ENCODE measurements around the gene CMTM8.

CMTM8 gene

DNA sequence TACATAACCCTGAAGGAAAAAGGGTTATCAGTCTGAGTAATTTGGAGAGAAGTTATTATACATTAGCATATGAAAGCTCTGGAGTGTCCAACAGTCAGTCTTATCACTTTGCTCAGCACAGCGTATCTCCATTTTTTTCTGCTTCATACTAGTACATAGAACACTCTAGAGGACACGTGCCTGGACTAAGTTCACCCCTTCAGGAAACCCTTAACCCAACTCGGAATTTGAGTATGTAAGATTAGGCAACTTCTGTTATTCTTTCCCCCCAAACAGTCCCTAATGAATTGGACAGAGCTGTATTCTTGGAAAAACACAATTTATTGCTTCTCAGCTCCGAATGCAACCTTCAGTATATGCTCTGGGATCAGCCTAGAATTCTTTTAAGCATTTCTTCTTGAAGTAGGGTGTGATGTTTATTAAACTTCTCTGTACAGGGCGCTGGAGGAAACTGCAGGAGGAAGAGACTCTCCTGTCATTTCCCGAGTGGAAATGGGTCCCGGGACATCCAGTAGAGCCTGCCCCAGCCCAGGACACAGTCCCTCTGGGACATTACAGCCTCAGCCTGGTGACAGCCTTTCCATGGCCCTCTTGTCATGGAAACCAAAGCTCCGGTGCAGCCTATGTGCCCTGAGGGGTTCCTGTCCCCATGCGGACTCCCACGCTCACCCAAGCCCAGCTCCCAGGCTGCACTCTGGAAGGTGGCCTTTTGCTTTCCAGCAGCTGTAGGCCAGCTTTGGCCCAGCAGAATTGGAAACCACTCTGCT is 37.3 kb upstream of the CMTM8 start:
- Histone ChIP-seq H4K20me1 (no peaks in the 10 kb centered on the region), H3K4me2 (peak overlapping the region in 5 of 11 experiments; percentile 5 to 47 (median 11); a peak in 5 of 22 replicates), H3K27ac (no peak overlapping the region), H3K9me3 (replicated peaks in 1 of 11) (0 out of 22 replicates have a peak, but pooled peaks cover 0 to 7% (median 0%) of the 10 kb centered on the region in 11 experiments), H3K4me1 (peaks cover 7 to 26% (median 16%) of the 10 kb centered on the region in 10 experiments; a peak in 17 of 20 replicates), H3K9ac (no peak overlapping the region), H3K4me3 (no peak overlapping the region), H3K27me3 (no peaks in the 10 kb centered on the region), H3K36me3 (no peaks in the 10 kb centered on the region)
- TF ChIP-seq Cebpa-rat (IDR thresholded peaks at IDR 0.05), result no peak

DNA sequence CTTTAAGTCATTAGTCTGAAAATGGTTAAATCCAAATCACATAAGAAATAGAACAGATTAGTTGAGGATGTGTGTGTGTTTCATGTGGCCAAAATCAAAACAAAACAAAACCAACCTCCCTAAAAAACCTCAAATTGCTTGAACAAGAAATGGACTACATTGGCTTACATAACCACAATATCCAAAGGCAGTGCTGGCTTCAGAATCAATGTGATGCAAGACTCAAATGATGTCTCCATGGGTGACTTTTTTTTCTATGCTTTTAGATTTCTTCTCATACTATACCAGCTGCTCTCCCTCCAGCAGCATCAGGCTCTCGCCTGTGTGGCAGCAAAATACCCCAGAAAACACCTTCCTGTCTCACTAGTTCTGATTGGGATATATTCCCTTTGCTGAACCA is 36.0 kb upstream of the CMTM8 start:
- no peaks in the 10 kb centered on the region for H4K20me1 ChIP-seq
- H3K9ac ChIP-seq, result no peak overlapping the region
- no peaks in the 10 kb centered on the region for H3K36me3 ChIP-seq
- no peak overlapping the region for H3K4me2 ChIP-seq
- 0 out of 22 replicates have a peak, but pooled peaks cover 0 to 7% (median 0%) of the 10 kb centered on the region in 11 experiments for H3K9me3 ChIP-seq (replicated peaks in 1 of 11)
- peaks cover 7 to 26% (median 16%) of the 10 kb centered on the region in 10 experiments; a peak in 17 of 20 replicates for H3K4me1 ChIP-seq
- no peak overlapping the region for H3K4me3 ChIP-seq
- H3K27me3 ChIP-seq, result no peaks in the 10 kb centered on the region
- no peak overlapping the region for H3K27ac ChIP-seq
- TF ChIP-seq Cebpa-rat (IDR thresholded peaks at IDR 0.05), result no peak

DNA sequence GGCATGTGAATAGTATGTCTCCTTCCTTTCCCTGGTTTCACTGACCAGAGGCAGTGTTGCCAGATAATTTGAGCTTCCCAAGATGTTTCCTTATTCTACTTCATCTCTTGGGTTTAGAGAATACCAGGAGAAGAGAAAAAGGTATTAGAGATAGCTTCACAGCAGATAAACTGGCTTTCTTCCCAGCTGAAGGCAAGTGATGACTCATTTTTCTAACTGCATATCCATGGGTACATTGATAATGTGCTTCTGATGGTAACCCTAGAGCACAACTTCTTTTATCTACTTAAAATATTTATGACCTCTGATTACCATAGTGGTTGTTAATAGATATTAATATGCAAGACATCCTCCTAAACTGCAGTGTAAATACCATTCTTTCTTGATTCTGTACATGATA is 34.6 kb upstream of the CMTM8 start:
- no peak overlapping the region for H3K4me2 ChIP-seq
- no peak overlapping the region for H3K4me3 ChIP-seq
- H3K9me3 ChIP-seq (replicated peaks in 1 of 11), result 0 out of 22 replicates have a peak, but pooled peaks cover 0 to 7% (median 0%) of the 10 kb centered on the region in 11 experiments
- H3K9ac ChIP-seq, result no peak overlapping the region
- H3K36me3 ChIP-seq, result no peaks in the 10 kb centered on the region
- no peaks in the 10 kb centered on the region for H3K27me3 ChIP-seq
- H4K20me1 ChIP-seq, result no peaks in the 10 kb centered on the region
- no peak for TF ChIP-seq Cebpa-rat (IDR thresholded peaks at IDR 0.05)
- peaks cover 5 to 19% (median 12%) of the 10 kb centered on the region in 10 experiments; a peak in 17 of 20 replicates for H3K4me1 ChIP-seq
- H3K27ac ChIP-seq, result no peak overlapping the region

DNA sequence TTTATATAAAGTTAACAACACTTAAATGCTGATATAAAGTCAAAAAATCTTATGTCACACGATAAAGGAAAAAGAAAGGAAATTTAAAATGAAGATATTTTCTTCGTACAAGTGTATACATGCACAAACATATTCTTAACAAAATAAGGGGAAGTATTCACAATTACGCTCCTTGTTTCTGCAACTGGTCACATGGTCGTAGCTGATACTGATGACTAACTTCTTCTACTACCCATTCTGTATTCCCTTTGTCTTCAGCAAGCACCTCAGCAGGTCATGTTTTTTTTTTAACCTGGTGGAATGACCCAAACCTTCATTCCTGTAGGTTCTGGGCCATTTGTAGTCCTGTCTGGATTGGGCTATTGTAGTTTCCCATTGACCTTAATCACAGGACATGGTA is 30.0 kb upstream of the CMTM8 start:
- Histone ChIP-seq H3K4me2 (no peak overlapping the region), H3K9me3 (replicated peaks in 1 of 11) (no peaks in the 10 kb centered on the region), H3K4me3 (no peak overlapping the region), H3K27ac (no peak overlapping the region), H3K4me1 (peaks cover 0 to 10% (median 0%) of the 10 kb centered on the region in 10 experiments; a peak in 1 of 20 replicates), H4K20me1 (no peaks in the 10 kb centered on the region), H3K27me3 (no peaks in the 10 kb centered on the region), H3K9ac (no peak overlapping the region), H3K36me3 (no peaks in the 10 kb centered on the region)
- no peak for TF ChIP-seq Cebpa-rat (IDR thresholded peaks at IDR 0.05)

DNA sequence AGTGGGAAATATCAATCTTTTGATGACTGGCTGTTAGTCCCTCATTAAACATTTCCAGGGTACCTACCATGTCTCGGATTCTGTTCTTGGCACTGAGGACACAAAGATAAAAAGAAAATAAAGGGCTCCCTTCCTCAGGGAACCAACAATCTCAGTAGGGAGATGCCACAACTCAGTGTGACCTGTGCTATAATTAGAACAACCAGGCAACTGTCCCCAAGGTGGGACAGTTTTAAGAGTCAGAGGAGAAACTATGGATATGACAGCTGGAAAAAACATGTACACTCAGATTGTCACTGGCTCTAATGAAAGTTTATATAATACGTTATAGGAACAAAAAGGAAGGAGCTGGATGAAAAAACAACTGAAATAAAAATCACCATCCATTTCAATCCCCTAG is 23.3 kb upstream of the CMTM8 start:
- no peak overlapping the region for H3K9ac ChIP-seq
- TF ChIP-seq Cebpa-rat (IDR thresholded peaks at IDR 0.05), result no peak
- no peak overlapping the region for H3K27ac ChIP-seq
- H3K36me3 ChIP-seq, result no peaks in the 10 kb centered on the region
- H3K4me1 ChIP-seq, result 0 out of 20 replicates have a peak, but pooled peaks cover 0 to 7% (median 0%) of the 10 kb centered on the region in 10 experiments
- H3K4me2 ChIP-seq, result no peak overlapping the region
- no peaks in the 10 kb centered on the region for H3K27me3 ChIP-seq
- peaks cover 0 to 15% (median 11%) of the 10 kb centered on the region in 11 experiments; a peak in 18 of 22 replicates for H3K9me3 ChIP-seq (replicated peaks in 1 of 11)
- H3K4me3 ChIP-seq, result no peak overlapping the region
- no peaks in the 10 kb centered on the region for H4K20me1 ChIP-seq

DNA sequence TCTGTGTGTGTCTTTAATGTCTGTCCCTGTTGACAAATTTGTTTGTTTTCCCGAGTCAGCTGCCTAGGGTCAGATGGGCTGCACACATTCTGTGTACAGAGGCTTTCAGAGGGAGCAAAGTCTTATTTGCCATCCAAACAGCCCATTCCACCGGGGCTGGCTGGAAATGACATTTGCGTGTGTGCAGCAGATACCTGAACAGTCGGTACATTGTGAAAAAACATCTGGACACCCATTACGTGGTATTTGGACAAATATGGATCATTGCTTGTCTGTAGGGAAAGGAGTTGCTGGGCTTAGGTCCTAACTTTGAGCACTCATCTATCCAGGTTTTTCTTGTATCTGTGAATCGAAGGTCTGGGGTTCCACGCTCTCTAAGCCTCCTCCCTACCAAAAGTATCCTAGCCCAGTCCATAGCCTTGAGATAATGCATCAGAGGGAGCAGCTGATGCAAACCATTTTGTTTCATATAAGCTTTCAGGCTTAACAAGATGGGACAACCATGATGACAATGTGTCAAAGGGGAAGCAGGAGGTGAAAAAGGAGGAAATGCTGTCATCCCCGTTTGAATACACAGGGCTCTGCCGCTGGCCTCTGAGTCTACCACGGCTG is 22.2 kb upstream of the CMTM8 start:
- H3K9ac ChIP-seq, result no peak overlapping the region
- no peak for TF ChIP-seq Cebpa-rat (IDR thresholded peaks at IDR 0.05)
- H3K4me2 ChIP-seq, result no peak overlapping the region
- H3K36me3 ChIP-seq, result no peaks in the 10 kb centered on the region
- no peak overlapping the region for H3K27ac ChIP-seq
- H3K9me3 ChIP-seq (replicated peaks in 1 of 11), result peaks cover 4 to 24% (median 17%) of the 10 kb centered on the region in 11 experiments; a peak in 18 of 22 replicates
- H3K4me3 ChIP-seq, result no peak overlapping the region
- H4K20me1 ChIP-seq, result no peaks in the 10 kb centered on the region
- peaks cover 0 to 7% (median 0%) of the 10 kb centered on the region in 10 experiments; a peak in 3 of 20 replicates for H3K4me1 ChIP-seq
- H3K27me3 ChIP-seq, result no peaks in the 10 kb centered on the region

DNA sequence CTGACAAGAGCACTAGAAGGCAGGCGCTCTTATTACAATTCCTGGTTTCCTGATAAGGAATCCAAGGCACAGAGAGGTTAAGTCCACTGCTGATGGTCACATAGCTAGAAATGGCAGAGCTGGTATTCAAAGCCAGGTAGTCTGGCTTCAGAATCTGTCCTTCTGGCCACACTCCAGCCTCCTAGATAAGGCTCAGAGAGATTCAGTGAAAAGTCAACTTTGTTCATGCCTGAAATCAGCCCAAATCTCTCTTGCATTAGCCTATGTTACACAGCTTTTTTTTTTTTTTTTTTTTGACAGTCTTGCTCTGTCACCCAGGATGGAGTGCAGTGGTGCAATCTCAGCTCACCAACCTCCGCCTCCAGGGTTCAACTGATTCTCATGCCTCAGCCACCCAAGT is 21.1 kb upstream of the CMTM8 start:
- Histone ChIP-seq H3K27ac (no peak overlapping the region), H3K4me2 (no peak overlapping the region), H3K27me3 (no peaks in the 10 kb centered on the region), H3K9ac (no peak overlapping the region), H4K20me1 (no peaks in the 10 kb centered on the region), H3K4me1 (peaks cover 0 to 16% (median 10%) of the 10 kb centered on the region in 10 experiments; a peak in 12 of 20 replicates), H3K4me3 (no peak overlapping the region), H3K9me3 (replicated peaks in 1 of 11) (peaks cover 4 to 24% (median 18%) of the 10 kb centered on the region in 11 experiments; a peak in 18 of 22 replicates), H3K36me3 (no peaks in the 10 kb centered on the region)
- TF ChIP-seq Cebpa-rat (IDR thresholded peaks at IDR 0.05), result no peak

DNA sequence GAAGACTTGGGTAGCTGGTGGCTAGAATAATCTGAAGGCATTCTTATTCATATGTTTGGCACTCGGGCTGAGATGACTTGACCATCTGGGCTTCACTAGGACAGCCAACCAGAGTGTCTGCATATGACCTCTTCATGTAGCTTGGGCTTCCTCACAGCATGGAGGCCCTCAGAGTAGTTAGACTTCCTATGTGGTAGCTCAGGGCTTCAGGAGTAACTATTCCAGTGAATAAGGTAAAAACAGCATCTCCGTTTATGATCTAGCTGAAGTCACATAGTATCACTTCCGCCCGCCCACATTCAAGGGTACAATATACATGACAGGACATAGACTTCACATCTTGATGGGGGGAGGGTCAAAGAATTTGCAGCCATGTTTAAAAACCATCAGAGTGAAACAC is 18.9 kb upstream of the CMTM8 start:
- Histone ChIP-seq H3K9ac (no peak overlapping the region), H3K4me3 (no peak overlapping the region; a peak in 1 of 20 replicates), H3K4me1 (peaks cover 0 to 16% (median 12%) of the 10 kb centered on the region in 10 experiments; a peak in 12 of 20 replicates), H3K27ac (no peak overlapping the region), H3K27me3 (no peaks in the 10 kb centered on the region), H3K4me2 (no peak overlapping the region), H4K20me1 (no peaks in the 10 kb centered on the region), H3K9me3 (replicated peaks in 1 of 11) (peaks cover 4 to 24% (median 18%) of the 10 kb centered on the region in 11 experiments; a peak in 18 of 22 replicates), H3K36me3 (no peaks in the 10 kb centered on the region)
- TF ChIP-seq Cebpa-rat (IDR thresholded peaks at IDR 0.05), result no peak

DNA sequence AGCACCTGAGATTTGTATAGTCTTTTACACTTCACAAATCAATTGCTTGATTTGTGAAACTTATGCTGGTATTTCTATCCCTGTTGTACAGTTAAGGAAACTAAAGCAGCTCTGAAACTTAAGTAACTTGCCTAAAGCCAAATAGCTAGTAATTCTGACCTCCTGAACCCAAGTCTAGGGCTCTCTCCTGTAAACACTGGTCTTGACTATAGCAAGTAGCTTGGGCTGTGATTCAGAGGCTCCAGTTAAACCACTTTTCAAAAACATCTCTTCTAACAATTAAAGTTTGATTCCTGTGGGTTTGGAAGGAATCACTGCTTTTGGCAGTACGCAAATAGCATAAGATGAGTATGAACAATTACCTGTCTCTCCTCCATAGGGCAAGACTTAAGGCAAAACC is 18.5 kb upstream of the CMTM8 start:
- Histone ChIP-seq H4K20me1 (no peaks in the 10 kb centered on the region), H3K9ac (no peak overlapping the region), H3K9me3 (replicated peaks in 1 of 11) (peaks cover 4 to 24% (median 18%) of the 10 kb centered on the region in 11 experiments; a peak in 18 of 22 replicates), H3K4me1 (peaks cover 0 to 16% (median 12%) of the 10 kb centered on the region in 10 experiments; a peak in 12 of 20 replicates), H3K27ac (no peak overlapping the region), H3K4me2 (no peak overlapping the region), H3K27me3 (no peaks in the 10 kb centered on the region), H3K36me3 (no peaks in the 10 kb centered on the region), H3K4me3 (no peak overlapping the region)
- TF ChIP-seq Cebpa-rat (IDR thresholded peaks at IDR 0.05), result no peak
